Erythroblast (primary cell): ENCODE measurements around the gene ANTXR1.

Experiments
- GATA1 ChIP-seq: IDR thresholded peaks from 2 replicates; pipeline ENCODE4 v1.6.1; 2011; ENCODE audit warnings: low read depth, mild to moderate bottlenecking, control low read depth, low read length, moderate library complexity
- POLR2A ChIP-seq: IDR thresholded peaks from 2 replicates; pipeline ENCODE4 v1.6.1; 2011; ENCODE audit warnings: mild to moderate bottlenecking, low read length

DNA sequence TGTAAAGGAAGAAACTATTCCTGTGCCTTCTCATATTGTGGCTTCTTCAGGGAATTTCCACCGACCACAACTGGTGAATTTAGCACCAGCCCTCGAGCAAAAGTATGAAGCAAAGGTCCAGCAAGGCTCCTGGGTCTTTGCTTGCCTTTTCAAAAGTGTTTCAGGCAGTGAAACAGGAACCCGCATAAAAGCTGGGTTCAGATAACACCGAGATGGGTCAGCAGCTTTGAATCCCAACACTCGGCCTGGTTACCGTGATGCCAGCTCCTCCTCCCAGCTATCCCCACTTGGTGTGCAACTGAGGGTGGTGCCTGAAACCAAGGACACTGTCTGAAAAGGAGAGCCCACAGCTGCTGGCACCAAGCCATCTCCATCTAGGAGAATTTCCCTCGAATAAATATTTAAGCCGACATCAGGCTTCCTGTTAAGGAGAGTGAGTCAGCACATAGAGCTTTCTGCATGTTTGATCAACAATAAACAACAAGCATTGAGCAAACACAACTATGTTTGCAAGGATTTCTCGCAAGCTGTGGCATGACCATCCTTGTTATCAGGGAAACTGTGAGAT, 69.5 kb downstream of the ANTXR1 start:
- TF ChIP-seq POLR2A = no peak
- no peak for TF ChIP-seq GATA1
